ENCODE results near the gene LRWD1.
"Not testable (repeated sequence)": the region's sequence is repeated elsewhere in the genome, so short reads cannot be mapped to it uniquely, and the experiment has no call there.

The LRWD1 gene

DNA sequence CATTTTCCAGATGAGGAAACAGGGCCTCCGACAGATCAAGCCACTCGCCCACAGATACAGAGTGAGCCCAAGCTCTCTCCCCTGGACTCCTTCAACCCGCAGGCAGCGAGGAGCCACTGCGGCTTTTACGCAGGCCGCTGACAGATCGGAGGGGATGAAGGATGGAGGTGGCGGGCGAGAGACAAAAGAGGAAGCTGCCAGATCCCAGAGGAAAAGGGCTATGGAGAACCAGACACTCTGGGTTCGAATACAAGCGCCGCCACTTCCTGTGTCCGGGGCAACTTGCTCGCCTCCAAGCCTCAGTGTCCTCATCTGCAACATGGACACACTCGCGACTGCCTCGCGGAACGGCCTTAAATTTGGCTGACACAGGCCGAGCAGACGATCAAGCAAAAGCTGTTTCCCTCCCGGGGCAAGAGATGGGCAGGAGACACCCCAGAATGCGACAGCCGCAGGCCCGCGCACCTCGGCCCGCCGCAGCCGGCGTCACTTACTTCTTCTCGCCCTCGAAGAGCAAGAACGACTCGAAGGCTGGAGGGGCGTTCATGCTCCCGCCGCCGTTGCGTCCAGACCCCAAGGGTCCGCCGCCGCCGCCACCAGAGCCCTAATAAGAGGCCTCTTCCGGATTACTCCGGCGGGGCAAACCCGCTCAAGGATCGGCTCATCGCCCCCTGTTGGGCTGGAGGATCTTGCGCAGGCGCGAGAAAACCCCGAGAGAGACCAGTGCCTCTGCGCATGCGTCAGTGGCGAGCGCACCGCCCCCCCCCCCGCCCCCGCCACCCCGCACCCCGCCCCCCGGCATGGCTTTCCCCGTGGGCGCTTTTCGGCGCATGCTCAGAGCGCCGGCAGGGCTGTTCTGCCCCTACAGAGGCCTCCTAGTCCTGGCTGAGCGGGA lies 13.8 kb downstream of the LRWD1 start, which contains the start of gene POLR2J:
TSS of gene POLR2J (minus strand) at position 609 of the 895 bp plus-strand sequence. CDS start at position 547, 62 bp downstream.
- peak within 1 kb of the TSS; percentile 29 for H3K4me3 ChIP-seq (ENCODE audit: low read depth, low read length)

DNA sequence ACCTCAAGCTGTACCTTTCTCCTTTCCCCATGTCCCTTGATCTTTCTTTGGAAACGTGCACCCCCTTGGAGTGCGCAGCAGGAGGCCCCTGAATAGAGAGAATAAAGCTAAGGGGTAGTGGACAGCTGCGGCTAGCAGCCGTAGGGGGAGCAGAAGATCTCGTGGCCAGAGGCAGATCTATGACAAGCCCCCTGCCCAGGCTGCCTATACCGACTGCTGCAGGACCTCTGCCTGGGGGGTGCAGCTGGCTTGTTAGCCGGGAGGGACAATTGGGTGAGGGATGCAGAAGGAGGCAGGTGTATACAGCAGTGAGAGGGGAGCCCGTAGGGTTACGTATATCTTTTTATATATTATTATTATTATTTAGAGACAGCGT lies 14.4 kb downstream of the LRWD1 start:
- H3K4me3 ChIP-seq (ENCODE audit: low read depth, low read length), result not testable (repeated sequence)

DNA sequence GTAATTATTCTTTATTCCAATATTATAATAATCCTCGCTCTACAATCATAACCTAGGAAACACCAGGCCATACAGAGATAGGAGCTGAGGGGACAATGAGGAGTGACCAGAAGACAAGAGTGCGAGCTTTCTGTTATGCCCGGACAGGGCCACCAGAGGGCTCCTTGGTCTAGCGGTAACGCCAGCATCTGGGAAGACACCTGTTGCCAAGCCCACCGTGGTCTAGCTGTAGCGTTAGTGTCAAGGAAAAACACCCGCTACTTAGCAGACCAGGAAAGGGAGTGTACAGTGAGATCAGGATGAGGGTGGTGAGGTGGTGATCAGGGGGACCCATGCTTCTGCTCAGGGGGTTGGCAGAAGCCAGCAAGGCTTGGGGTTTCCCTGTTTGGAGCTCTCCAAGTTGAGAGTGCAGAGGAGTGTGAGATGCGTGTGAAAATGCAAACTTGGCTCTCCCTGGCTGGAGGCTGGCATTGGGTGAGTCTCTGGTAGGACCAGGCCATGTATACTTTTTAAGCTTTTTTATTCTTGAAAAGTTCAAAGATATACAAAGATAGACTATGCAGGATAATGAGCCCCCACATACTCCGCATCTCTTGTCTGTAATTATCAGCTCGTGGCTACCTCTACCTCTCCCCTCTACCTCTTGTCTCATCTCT lies 15.3 kb downstream of the LRWD1 start:
- not testable (repeated sequence) for H3K4me3 ChIP-seq (ENCODE audit: low read depth, low read length)
- TF ChIP-seq, protein P1, sequence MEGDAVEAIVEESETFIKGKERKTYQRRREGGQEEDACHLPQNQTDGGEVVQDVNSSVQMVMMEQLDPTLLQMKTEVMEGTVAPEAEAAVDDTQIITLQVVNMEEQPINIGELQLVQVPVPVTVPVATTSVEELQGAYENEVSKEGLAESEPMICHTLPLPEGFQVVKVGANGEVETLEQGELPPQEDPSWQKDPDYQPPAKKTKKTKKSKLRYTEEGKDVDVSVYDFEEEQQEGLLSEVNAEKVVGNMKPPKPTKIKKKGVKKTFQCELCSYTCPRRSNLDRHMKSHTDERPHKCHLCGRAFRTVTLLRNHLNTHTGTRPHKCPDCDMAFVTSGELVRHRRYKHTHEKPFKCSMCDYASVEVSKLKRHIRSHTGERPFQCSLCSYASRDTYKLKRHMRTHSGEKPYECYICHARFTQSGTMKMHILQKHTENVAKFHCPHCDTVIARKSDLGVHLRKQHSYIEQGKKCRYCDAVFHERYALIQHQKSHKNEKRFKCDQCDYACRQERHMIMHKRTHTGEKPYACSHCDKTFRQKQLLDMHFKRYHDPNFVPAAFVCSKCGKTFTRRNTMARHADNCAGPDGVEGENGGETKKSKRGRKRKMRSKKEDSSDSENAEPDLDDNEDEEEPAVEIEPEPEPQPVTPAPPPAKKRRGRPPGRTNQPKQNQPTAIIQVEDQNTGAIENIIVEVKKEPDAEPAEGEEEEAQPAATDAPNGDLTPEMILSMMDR (IDR thresholded peaks at IDR 0.05; ENCODE audit: borderline replicate concordance, insufficient read depth, low read depth, low read length), result peak; percentile 30; the same call in 1 of the 2 replicates

DNA sequence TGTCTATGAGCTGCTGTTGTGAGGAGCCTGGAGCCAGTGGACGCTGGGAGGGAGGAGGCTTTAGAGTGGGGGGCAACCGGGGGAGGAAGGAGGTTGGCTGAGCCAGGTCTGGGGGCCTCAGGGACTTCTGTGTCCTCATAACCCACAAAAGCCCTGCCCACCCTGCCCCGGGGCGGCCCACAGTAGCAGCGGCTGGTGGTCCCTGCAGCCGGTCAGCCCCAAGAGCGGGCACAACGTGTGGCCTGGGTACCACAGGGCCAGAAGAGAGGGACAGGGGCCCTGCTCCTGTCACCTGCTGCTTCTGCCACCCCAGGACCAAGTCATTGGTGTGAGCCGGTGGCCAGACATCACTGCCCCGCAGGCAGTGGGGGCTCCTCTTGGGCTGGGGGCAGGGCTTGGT lies 17.2 kb downstream of the LRWD1 start:
- H3K4me3 ChIP-seq (ENCODE audit: low read depth, low read length), result not testable (repeated sequence)

DNA sequence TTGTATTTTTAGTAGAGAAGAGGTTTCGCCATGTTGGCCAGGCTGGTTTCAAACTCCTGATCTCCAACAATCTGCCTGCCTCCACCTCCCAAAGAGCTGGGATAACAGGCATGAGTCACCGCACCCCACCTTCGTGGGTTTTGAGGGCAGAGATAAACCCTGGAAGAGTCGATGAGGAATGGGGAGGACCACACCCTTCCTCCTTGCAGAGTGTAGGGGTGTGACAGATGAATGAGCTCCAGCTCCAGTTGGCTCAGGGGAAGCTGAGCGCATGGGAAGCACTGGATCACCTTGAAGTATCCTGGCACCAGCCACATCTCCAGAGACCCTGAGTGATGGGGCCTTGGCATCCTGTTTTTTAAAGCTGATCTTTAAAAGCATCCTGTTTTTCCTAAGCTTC lies 19.5 kb downstream of the LRWD1 start:
- H3K4me3 ChIP-seq (ENCODE audit: low read depth, low read length), result not testable (repeated sequence)

DNA sequence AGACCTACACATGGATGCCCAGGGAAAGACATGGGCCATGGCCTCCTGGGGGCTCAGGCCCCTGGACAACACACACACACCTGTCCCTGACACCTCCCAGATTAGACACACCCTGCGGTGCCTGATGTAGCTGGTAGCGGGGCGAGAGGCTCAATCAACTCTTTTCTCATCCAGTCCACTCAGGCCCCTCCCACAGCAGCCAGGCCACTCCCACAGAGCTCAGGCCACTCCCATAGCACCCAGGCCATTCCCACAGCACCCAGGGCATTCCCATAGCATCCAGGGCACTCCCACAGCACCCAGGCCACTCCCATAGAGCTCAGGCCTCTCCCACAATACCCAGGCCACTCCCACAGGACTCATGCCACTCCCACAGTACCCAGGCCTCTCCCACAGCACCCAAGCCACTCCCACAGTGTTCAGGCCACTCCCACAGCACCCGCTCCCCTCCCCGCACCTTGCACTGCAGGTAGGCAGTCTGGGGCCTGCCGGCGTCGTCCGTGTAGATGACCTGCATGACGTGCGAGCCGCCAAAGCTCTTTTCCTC lies 25.8 kb downstream of the LRWD1 start:
- H3K4me3 ChIP-seq (ENCODE audit: low read depth, low read length), result not testable (repeated sequence)

DNA sequence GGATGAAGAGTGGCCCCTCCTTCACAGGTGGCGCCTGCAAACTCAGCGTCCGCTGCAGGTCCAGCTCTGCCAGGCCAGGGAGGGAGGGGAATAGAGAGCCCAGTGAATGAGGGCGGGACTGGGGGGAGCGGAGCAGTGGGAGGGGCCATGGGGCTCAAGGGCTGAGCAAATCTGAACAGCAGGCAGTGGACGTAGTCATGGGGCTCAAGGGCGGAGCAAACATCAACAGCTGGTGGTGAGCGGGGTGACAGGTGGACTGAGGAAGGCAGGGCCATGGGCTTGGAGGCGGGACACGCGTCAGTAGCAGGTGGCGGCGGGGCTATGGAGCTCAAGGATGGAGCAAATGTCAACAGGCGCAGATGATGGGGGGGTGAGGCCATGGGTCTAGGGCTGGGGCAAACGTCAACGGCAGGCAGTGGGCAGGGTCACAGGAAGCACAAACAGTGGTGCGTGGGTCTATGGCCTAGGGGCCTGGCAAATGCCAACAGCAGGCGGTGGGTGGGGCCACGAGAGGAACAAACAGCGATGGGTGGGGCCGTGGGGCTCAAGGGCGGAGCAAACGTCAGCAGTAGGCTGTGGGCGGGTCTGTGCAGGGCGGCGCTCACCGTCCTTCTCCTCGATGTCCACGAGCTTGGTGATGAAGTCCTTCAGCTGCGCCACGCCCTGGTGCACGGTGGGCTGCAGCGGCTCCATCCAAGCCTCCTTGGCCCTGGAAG lies 28.6 kb downstream of the LRWD1 start:
- not testable (repeated sequence) for H3K4me3 ChIP-seq (ENCODE audit: low read depth, low read length)

DNA sequence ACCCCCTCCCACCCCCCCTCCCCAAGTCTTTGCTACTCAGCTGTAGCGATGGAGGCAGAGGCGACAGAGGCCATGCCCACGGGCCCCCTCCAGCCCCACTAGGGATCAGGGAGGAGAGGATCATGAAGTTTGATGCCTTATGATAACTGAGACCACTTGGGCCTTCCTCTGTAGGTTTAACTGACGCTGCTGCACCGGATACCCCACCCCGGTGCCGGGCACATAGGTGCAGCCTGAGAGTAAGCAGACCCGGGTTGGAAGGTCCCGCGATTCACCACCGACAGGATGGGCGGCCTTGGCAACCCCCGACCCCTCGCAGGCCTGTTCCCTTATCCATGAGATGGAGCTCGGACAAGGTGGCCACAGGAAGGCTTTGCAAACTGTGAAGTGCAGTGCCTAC lies 29.2 kb downstream of the LRWD1 start:
- not testable (repeated sequence) for H3K4me3 ChIP-seq (ENCODE audit: low read depth, low read length)

DNA sequence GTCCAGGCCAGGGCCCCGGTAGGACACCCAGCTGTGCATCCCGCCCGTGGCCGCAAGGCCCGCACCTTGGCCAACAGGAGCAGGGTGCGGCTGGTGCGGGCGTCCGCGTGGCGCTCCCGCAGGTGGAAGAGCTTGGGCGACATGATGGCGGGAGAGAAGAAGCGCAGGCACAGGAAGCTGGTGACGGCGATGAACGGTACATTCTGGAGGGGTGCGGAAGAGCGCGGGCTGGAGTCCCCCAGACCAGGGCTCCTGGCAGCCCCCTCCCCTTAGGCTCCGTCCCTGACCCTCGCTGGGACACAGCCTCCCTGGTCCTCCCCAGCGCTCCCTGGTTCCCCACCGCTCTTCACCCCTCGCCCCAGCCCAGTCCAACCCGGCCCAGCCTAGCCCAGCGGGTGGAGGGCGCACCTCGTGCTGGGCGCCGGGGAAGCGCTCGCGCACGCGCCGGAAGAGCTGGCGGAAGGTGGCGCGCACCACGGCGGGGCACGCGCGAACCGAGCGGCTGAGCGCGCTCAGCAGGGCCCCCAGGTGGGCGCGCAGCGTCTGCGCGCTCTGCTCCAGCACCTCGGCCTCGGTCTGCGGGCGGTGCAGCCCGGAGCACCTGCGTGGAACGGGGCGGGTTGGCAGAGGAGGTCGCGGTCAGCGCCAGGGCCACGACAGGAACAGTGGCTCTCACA lies 29.8 kb downstream of the LRWD1 start:
- H3K4me3 ChIP-seq (ENCODE audit: low read depth, low read length), result not testable (repeated sequence)

DNA sequence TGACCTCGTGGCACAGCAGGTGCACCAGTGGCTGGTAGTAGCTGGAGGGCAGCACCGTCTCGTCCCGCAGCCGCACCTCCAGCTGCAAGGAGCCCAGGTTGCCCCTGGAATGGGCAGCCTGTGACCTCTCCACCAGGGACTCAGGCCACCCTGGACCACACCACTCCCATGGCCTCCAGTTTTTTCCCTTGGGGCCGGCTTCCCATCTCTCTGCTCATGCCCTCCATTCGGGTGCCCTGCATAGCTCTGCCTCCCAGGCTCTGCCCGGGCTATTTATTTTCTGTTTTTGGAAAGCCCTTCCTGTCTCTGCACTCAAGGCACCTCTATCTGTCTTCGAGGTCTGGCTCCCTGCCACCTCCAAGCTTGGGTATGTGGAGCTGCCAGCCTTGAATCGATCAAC lies 32.1 kb downstream of the LRWD1 start:
- H3K4me3 ChIP-seq (ENCODE audit: low read depth, low read length), result not testable (repeated sequence)

DNA sequence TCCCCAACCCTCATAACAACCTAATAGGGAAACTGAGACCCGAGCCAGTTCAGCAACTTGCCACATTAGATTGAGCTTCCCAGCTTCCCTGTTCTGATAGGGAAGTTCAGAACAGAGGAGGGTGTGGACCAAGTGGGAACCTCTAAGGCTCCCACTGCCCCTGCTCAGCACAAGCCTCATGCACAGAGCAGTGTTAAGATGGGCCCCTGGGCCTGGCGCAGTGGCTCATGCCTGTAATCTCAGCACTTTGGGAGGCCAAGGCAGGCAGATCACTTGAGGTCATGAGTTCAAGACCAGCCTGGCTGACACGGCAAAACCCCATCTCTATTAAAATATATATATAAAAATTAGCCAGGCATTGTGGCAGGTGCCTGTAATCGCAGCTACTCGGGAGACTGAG lies 32.5 kb downstream of the LRWD1 start:
- H3K4me3 ChIP-seq (ENCODE audit: low read depth, low read length), result not testable (repeated sequence)

DNA sequence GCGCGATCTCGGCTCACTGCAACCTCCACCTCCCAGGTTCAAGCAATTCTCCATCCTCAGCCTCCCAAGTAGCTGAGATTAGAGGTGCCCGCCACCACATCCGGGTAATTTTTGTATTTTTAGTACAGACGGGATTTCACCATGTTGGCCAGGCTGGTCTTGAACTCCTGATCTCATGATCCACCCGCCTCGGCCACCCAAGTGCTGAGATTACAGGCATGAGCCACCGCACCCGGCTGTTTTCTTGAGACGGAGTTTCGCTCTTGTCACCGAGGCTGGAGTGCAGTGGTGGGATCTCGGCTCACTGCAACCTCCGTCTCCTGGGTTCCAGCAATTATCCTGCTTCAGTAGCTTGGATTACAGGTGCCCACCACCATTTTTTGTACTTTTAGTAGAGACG lies 33.5 kb downstream of the LRWD1 start:
- H3K4me3 ChIP-seq (ENCODE audit: low read depth, low read length), result not testable (repeated sequence)

DNA sequence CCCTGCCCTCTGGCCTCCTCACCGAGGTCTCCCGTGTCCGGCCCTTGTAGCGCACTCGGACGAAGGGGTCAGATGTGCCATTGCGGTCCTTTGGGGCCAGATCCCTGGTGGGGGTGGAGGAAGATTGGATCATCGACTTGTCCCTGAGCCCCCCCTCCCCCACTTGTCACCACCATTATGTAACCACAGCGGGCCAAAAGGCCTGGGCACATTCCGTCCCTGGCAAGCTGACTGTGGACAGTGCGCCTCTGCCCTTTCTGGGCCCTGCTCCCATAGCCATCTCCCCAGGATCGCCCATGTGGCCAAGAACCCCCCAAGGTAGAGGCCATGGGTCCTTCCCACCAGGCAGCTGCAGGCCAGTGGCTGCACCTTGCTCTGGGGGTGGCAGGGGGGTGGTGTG lies 38.4 kb downstream of the LRWD1 start:
- H3K4me3 ChIP-seq (ENCODE audit: low read depth, low read length), result not testable (repeated sequence)

DNA sequence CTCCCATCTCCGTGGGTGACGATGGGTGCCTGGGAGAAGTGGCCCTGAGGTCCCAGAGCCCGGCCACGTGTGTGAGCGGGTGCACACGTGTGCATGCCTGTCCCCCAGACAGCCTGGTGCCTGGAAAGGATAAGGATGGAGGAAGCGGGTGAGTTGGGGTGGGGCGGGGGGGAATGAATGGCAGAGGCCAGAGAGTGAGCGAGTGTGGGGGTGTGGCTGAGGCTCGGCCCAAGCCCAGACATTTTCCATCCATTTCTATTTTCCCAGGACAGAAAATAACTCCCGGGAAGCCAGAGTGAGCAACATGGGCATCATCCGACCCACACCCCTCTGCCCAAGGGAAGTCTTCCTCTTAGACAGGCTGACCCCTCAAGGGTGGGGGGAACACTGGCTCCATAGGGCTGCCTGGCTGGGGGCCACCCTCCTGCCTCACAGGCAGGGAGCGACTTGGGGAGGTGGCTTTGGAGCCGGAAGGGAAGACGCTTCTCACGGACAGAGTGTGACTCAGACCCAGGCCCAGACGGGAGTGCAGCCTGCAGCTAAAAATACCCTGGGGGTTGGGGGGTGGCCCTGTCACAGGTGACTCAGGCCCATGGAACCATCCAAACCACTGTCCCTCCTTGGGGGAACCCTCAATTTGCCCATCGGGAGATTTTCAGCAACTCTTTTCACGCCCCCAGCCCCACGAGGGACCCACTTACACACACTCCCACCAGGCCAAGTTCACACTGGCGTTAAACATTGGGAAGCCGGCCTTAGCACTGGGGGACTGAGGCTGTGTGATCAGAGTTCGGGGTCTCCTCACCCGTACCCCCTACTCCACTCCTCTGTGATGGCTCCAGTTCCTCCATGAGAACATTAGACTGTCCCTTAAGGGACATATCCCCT lies 40.8 kb downstream of the LRWD1 start:
- H3K4me3 ChIP-seq (ENCODE audit: low read depth, low read length), result not testable (repeated sequence)

DNA sequence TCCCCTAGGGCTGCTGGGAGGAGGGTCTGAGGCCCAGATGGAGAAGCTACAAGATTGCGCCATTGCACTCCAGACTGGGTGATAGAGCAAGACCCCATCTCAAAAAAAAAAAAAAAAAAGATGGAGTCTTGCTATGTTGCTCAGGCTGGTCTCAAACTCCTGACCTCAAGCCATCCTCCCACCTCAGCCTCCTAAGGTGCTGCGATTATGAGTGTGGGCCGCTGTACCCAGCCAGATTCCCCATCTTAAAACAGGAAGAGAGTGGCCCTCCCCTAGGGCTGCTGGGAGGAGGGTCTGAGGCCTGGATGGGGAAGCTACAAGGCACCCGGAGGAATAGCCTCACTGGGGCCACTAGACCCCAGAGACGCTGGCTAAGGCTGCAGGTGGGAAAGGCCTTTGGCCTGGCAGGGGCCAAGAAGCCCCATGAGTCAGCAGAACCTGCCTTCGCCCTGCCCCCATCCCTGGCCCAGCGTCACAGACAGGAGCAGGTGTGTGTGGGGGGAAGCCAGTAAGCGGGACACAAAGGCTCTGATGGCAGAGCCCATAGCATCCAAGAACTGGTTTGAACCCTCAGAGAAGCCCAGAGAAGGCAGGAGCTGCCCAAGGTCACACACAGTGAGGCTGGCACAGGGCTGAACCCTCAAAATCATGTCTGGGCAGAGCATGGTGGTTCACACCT lies 42.8 kb downstream of the LRWD1 start:
- not testable (repeated sequence) for H3K4me3 ChIP-seq (ENCODE audit: low read depth, low read length)

DNA sequence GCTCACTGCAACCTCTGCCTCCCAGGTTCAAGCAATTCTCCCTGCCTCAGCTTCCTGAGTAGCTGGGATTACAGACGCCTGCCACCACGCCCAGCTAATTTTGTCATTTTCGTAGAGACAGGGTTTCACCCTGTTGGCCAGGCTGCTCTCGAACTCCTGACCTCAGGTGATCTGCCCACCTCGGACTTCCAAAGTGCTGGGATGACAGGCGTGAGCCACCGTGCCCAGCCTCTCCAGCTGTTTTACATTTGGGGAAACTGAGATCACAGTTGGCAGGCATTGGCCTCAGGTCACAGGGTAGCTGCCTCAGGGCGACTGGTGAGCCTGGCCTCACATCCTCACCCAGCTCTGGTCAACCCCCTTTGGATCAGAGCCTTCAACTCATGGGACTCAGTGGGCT lies 45.8 kb downstream of the LRWD1 start:
- not testable (repeated sequence) for H3K4me3 ChIP-seq (ENCODE audit: low read depth, low read length)

DNA sequence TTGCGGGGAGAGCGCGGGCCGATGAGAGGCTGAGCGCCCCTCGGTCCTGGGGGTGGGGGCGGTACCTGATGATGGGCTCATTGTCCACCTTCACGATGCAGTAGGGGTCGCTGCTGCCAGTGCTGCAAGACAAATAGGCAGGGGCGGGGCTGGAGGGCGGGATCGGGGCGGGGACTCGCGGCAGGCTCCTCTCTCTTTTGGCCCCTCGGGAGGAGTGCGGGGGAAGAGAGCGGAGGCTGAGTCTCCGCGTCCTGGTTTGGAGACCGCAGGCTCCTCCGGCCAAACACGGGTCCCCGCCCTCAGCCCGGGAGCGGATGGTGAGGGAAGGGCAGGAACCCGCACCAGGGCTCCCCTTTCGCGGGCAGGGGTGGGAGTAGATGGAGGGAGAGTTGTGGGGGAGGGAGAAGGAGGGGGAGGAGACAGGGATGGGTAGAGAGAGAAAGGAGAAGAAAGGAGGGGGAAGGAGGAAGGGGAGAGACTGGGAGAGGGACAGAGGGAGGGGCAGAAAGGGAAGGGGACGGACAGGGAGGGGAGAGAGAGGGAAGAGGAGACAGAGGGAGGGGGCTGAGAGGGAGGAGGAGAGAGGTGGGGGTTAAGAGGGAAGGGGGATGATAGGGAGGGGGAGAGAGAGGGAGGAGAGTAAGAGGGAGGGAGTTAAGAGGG lies 47.2 kb downstream of the LRWD1 start:
- H3K4me3 ChIP-seq (ENCODE audit: low read depth, low read length), result not testable (repeated sequence)

Measured in GM12875 (cell line).